B cell (primary cell): ENCODE results near the gene B3GALT6.

Source experiments
- EZH2 ChIP-seq: IDR thresholded peaks from 2 replicates; pipeline ENCODE4 v1.6.1; 2012; ENCODE audit warnings: borderline replicate concordance, low read depth, mild to moderate bottlenecking, moderate library complexity, low read length; ENCODE audit not compliant: insufficient read depth, poor library complexity, severe bottlenecking
- TF ChIP-seq, protein P1 (sequence below): fragments of 200-600 bp; IDR thresholded peaks from one replicate; pipeline ENCODE4 v1.8.0; 2022; ENCODE audit warnings: antibody characterized with exemption, mild to moderate bottlenecking

DNA sequence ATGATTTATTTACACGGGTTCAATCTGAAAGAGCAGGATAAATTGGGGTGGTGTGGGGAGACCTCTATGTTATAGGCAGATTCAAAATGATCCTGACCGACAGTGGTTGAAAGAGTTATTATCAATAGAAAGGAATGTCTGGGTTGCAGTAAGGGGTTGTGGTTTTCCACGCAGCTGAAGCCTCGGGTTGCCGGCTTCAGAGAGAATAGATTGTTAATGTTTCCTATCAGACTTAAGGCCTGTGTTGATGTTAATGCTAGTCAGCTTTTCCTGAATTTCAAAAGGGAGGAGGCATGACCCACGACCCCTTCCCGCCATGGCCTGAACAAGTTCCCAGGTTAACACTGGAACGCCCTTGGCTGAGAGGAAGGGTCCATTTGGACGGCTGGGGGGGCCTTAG lies 43.8 kb downstream of the B3GALT6 start:
- TF ChIP-seq, protein P1, sequence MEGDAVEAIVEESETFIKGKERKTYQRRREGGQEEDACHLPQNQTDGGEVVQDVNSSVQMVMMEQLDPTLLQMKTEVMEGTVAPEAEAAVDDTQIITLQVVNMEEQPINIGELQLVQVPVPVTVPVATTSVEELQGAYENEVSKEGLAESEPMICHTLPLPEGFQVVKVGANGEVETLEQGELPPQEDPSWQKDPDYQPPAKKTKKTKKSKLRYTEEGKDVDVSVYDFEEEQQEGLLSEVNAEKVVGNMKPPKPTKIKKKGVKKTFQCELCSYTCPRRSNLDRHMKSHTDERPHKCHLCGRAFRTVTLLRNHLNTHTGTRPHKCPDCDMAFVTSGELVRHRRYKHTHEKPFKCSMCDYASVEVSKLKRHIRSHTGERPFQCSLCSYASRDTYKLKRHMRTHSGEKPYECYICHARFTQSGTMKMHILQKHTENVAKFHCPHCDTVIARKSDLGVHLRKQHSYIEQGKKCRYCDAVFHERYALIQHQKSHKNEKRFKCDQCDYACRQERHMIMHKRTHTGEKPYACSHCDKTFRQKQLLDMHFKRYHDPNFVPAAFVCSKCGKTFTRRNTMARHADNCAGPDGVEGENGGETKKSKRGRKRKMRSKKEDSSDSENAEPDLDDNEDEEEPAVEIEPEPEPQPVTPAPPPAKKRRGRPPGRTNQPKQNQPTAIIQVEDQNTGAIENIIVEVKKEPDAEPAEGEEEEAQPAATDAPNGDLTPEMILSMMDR = no peak
- no peak for TF ChIP-seq EZH2
